HG03432 (cell line): ENCODE measurements around the gene SMYD3.

ENCODE experiments used
- ATAC-seq: cut with Tn5 transposase; IDR thresholded peaks from one replicate; pipeline ENCODE4 v1.9.1; 2021; ENCODE audit warnings: mild to moderate bottlenecking, moderate library complexity; ENCODE audit not compliant: unreplicated experiment

The SMYD3 gene

GRCh38 chr1:246418565-246419312 is 88.3 kb downstream of the SMYD3 start:
- no peak for ATAC-seq

DNA sequence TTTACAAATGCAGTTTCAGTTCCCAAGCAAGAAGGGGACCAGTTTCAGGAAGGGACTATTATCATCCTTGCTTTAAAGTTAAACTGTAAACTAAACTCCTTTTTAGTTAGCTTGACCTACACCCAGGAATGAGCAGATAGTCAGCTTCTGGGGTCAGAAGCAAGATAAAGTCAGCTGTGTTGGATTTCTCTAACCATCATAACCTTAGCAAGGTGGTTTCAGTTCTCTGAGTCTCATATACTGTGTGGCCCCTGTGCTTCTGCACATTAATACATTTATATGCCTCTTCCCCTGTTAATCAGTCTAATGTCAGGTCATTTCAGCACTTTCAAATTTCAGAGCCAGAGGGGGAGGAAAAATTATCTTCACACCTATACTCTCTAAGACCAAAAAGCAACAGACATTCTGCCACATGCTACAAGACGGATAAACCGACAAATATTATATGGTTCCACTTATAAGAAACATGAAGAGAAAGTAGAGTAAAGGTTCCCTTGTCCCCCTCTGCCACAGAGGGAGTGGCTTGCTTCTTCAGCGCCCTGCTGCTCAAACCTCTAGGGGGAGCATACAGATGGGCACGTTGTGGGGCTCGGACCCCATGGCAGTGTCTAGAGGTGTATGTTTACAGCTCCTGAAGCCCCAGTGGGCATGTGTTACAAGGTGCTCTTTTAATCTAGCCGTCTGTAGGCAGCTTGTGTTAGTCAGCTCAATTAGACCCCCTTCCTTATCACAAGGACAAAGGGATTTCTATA is 89.1 kb downstream of the SMYD3 start:
- ATAC-seq, result no peak

DNA sequence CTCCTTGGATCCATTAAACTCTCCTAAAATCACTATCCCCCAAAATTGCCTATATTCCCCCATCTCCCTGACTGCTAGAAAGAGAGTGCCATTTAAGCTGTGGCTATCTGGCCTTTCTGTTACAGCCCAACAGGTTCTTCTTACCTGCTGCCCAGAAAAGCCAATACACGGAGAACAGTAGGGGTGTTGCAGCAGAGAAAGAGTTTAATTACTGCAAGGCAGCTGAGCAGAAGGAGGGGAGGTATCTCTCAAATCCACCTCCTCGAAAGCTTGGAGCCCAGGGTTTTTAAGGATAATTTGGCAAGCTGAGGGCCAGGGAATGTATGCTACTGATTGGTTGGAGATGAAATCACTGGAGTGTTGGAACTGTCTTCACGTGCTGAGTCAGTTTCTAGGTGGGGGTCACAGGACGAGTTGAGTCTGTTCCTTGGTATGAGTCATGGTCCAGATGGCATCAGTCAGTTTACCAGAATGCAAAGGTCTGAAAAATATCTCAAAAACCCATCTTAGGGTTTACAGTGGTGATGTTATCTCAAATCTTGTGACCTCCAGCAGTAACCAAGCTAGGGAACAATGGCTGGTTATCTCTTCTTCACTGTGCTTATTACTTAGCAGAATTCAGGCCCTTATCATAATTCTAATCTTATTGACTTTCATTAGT is 89.8 kb downstream of the SMYD3 start:
- no peak for ATAC-seq

DNA sequence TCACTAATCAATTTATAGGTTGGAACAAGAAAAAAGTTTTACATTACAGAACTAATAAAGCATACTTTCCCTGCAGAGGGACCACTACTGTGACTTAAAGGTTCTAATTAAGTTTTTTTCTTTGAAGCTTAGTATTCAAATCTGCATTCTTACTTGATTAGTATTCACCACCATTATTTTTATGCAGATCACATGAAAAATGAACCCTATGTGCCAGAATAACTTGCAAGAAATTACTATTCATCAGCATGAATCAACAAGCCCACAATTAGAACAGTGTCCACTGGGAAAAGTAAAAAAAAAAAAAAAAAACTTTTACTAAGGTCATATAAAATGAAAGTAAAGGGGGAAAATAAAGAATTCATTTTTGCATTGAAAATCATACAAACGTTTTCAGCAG is 90.8 kb downstream of the SMYD3 start:
- no peak for ATAC-seq

DNA sequence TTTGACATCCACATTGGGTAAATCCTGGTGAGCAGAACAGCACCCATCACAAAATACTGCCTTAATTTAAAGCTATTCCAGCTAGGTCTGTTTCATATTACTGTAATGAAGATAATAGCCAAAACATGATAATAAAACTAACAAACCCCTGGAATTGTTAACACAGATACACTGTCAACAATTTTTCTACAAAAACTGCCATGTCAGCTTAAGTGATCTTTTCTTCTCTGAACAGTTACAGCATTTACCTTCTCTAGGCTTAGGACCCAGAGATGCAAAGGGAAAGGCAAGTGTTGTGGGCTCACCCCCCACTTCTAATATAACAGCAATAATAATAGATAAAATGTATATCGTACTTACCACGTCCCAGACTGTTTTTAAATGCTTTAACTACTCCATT is 92.1 kb downstream of the SMYD3 start:
- no peak for ATAC-seq

- ATAC-seq, result no peak
These were observed 93.6 kb downstream of the SMYD3 start for GRCh38 chr1:246413430-246413829.

DNA sequence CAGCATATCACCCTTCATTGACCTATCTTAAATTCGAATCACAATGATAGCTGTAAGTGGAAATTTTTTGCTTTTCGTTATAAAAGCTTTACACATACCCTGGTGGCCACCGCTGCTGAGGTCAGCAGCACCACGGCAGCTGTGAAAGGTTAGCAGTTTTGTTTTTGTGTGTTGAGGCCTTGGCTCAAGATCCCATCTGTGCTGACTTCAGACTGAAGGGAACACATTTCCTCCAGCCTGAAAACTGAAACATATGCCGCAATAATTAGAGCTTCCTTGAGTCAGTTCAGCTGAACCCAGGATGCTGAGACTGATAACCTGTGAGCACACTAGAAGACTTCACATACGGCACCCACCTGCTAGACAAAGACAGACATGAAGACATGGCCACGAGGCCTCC is 103.0 kb downstream of the SMYD3 start:
- no peak for ATAC-seq

DNA sequence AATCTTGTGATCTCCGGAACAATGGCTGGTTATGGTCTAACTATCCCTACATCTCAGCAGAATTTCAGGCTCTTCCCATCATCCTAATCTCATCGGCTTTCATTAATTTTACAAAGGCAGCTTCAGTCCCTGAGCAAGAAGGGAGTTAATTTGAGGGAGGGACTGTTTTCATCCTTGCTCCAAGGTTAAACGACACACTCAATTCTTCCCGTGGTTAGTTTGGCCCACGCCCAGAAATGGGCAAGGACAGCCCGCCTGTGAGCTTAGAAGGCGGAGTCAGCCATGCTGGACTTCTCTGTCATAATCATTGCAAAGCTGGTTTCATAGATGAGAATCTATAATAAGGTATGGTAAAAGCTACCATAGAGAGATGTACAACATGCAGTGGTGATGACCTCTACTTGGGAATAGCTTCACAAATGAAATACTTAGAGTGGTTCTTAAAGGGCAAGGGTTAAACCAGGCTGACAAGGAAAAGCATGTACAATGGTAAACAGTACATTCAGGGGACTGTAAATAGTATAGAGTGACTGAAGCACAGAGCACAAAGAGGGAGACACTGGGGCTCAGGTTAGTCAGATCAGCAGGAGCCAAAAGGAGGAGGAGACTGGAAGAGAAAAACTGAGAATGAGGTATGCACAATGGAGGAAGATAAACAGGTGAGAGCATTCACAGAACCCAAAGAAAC is 108.8 kb downstream of the SMYD3 start:
- ATAC-seq, result no peak

- ATAC-seq, result no peak
These were observed 110.0 kb downstream of the SMYD3 start for GRCh38 chr1:246397046-246397445.

DNA sequence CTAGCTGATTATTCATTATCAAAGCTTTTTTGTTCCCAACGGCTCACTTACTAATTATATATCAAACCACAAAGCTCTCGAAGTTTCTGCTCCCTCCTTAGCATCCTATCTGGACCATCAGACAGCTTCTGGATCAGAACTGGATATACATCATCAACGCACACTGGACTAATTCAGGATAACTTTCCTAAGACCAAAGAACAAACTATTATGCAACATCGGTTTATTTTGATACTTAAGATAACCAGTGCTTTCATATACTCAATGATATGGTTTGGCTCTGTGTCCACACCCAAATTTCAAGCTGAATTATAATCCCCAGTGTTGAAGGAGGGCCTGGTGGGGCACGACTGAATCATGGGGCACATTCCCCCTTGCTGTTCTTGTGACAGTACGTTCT is 110.8 kb downstream of the SMYD3 start:
- no peak for ATAC-seq

- no peak for ATAC-seq
These were observed 113.0 kb downstream of the SMYD3 start for GRCh38 chr1:246394121-246394520.

DNA sequence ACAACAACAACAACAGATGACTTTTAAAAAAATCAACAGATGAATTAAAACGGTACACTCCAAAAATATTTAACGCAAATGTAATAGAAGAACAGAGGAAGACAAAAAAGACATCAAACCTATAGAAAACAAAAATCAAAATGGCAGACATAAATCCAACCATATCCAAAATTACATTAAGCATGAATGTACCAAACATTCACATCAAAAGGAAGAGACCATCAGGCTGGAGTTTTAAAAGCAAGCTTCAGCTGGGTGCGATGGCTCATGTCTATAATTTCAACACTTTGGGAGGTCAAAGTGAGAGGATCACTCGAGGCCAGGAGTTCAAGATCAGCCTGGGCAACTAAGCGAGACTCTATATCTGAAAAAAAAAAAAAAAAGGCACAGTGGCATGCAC is 116.2 kb downstream of the SMYD3 start:
- ATAC-seq, result no peak

DNA sequence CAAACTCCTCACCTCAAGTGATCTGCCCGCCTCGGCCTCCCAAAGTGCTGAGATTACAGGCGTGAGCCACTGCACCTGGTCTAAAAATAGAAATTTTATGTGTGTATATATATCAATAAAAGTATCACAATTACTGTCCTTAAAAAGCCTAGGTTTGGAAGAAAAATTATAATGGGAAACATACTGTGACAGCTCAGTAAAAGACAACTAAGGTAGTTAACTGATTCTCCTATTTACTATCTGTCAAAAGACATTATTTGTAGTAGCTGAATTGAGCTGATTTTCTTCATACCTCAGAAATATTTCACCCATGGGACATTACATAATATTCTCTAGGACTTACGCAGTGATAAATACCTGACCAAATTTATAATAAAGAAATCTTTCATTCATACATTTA is 122.5 kb downstream of the SMYD3 start:
- no peak for ATAC-seq

DNA sequence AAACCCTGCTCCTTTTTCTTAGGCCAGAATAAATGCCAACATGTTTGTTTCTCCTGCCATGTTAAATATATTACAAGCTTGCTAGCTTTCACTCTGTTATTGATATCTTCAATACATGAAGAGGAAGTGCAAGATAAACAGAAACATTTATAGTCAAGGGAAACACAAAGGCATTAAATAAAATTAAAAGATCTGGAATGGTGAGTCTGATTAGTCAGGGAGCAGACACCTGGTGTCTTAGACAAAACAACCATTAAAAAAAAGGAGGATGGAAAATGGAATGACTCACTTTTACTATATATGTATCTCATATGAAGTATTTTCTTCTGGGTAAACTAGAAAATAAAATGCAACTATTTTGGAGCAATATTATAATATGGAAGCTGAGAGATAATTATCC is 123.3 kb downstream of the SMYD3 start:
- no peak for ATAC-seq

- ATAC-seq, result no peak
These were observed 123.9 kb downstream of the SMYD3 start for GRCh38 chr1:246383239-246383589.

DNA sequence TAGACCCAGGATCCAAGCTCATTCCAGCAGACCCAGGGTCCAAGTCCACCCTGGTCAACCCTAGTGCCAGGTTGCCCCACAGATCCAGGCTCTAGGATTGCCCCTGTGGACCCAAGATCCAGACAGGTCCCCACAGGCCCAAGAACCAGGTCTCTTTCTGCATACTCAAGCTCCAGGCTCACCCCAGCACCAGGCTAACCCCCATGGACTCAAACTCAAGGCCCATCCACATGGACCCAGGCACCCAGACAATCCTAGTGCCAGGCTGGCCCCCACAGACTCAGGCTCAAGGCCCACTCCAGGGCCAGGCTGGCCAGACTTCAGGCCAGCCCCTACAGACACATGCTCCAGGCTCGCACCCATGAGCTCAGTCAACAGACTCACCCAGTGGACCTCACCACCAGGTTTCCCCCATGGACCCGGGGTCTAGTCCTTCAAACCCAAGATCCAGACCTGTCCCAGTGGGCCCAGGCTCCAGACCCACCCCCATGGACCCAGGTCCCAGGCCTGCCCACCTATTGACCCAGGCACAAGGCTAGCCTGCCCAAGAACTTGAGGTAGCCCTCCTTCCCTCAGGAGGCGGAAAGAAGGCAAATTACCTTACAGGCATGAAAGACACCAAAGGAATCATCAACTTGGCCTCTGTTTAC is 124.4 kb downstream of the SMYD3 start:
- ATAC-seq, result no peak

- ATAC-seq, result no peak
These were observed 125.6 kb downstream of the SMYD3 start for GRCh38 chr1:246381452-246381851.

DNA sequence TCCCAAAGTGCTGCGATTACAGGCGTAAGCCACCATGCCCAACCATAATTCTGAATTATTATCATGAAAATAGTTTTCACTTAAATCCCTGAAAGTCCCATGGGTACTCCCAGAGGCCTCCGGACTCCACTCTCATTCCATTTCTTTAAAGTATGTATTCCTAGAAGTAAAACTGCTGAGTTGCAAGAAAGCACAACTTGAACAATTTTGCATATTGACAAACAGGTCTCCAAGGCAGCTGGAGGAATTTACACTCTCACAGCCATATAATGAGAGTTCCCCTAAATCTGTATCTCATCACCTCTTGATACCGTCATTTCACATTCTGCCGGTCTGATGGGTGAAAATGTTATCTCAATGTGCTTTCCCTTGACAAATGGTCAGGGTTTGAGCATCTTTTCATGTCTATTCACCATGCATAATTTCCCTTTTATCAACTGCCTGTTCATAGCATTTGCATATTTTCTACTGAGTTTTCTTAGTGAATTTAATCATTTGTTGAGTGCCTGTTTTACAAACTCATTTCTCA is 129.4 kb downstream of the SMYD3 start:
- no peak for ATAC-seq

GRCh38 chr1:246373828-246374569 is 133.1 kb downstream of the SMYD3 start:
- no peak for ATAC-seq

GRCh38 chr1:246372559-246372958 is 134.5 kb downstream of the SMYD3 start:
- ATAC-seq, result no peak
